AG04450 (cell line): Measurements from ENCODE around the gene HSPBAP1. TPM values are rescaled to one million over a fixed set of nuclear protein-coding genes. Genes with fewer than 3 reads are reported as not detected.

Source experiments
- CTCF ChIA-PET: fragments of 300-600, 350-600 bp; formaldehyde crosslinking; extraction: SDS; loops from one replicate; lab custom pipeline; 2022; ENCODE audit warnings: antibody characterized with exemption, inconsistent platforms; lab: Charles Lee
- POLR2A ChIA-PET: fragments of 350-600 bp; formaldehyde crosslinking; extraction: SDS; loops from one replicate; lab custom pipeline; 2021; ENCODE audit warnings: antibody characterized with exemption, inconsistent platforms; lab: Yijun Ruan, JAX
- DNase-seq: peaks from one replicate; pipeline ENCODE4 v3.0.0-alpha.2; 2011; ENCODE audit warnings: low read depth, low spot score
- H3K27ac ChIP-seq: one replicate; pipeline ENCODE4 v1.5.1; 2012; ENCODE audit warnings: low read depth, low read length, control low read depth
- H3K27me3 ChIP-seq: one replicate; pipeline ENCODE4 v1.6.0; 2012; ENCODE audit warnings: low read length; ENCODE audit not compliant: control insufficient read depth, insufficient read depth
- H3K4me3 ChIP-seq: 2 replicates; pipeline ENCODE4 v1.5.1; 2011; ENCODE audit warnings: mild to moderate bottlenecking, low read depth, low read length, control low read depth
- H3K9me3 ChIP-seq: 2 replicates; pipeline ENCODE4 v1.5.1; 2012; ENCODE audit warnings: low read length; ENCODE audit not compliant: control insufficient read depth, insufficient read depth
- polyA plus RNA-seq: library from polyadenylated mRNA; depleted of rRNA; stranded (reverse); fragments of >200 nt; gene quantifications from 2 replicates; pipeline ENCODE4 v1.2.3, GENCODE V29; 2011
- TF ChIP-seq, protein P1 (sequence below): IDR thresholded peaks from 2 replicates; pipeline ENCODE4 v1.5.1; 2011; ENCODE audit warnings: low read depth, low read length, control low read depth, inconsistent platforms

The HSPBAP1 gene
- polyA plus RNA-seq, 1 experiment, result 8.3 TPM

DNA sequence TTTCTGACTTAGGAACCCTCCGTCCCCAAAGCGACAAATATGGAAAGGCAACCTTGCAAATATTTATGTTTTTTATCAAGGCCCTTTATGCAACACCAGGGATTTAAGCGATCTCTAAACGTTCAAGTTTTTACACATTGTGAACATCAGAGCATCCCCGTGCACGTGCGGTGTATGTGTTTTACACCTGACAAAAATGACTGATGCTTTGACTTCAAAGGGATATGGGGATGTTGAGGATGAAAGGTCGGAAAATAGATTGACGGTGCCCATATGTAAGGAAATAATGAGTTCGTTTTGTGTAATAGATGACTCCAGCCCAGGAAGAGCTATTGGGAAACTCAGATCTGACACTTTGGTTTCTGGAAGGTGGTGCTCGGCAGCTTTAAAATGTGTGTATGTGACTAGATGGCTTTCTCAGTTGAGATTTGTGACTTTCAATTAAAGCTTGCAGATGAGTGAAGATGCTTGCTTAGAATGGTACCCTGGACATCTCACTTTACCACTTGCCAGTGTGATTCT, 2.1 kb upstream of the HSPBAP1 start:
- CTCF ChIA-PET, result interaction anchor here (0.7 kb wide), 1 partner anchor 411 kb away, joined by 4 read pairs; the partner anchor contains the start of gene FAM162A
- H3K9me3 ChIP-seq, result no peaks in the 10 kb centered on the region

GRCh38 chr3:122794779-122795673, 1.4 kb upstream of the HSPBAP1 start, which contains the start of gene SLC49A4:
Gene SLC49A4, plus strand, starts transcription at chr3:122795069. Its CDS starts 124 bp downstream, at chr3:122795193.
- Histone ChIP-seq H3K27ac (peak within 1 kb of the TSS; percentile 99), H3K4me3 (peak within 1 kb of the TSS; percentile 86), H3K27me3 (no peaks in the 10 kb centered on the region), H3K9me3 (no peaks in the 10 kb centered on the region)
- POLR2A ChIA-PET, result no interaction called here
- CTCF ChIA-PET, result no interaction called here
- TF ChIP-seq, protein P1, sequence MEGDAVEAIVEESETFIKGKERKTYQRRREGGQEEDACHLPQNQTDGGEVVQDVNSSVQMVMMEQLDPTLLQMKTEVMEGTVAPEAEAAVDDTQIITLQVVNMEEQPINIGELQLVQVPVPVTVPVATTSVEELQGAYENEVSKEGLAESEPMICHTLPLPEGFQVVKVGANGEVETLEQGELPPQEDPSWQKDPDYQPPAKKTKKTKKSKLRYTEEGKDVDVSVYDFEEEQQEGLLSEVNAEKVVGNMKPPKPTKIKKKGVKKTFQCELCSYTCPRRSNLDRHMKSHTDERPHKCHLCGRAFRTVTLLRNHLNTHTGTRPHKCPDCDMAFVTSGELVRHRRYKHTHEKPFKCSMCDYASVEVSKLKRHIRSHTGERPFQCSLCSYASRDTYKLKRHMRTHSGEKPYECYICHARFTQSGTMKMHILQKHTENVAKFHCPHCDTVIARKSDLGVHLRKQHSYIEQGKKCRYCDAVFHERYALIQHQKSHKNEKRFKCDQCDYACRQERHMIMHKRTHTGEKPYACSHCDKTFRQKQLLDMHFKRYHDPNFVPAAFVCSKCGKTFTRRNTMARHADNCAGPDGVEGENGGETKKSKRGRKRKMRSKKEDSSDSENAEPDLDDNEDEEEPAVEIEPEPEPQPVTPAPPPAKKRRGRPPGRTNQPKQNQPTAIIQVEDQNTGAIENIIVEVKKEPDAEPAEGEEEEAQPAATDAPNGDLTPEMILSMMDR, result no peak
- no peak for DNase-seq

More for the DNA sequence above, 2.1 kb upstream of the HSPBAP1 start:
- Histone ChIP-seq H3K27me3 (no peaks in the 10 kb centered on the region), H3K27ac (peak overlapping the region; percentile 69), H3K4me3 (peak overlapping the region; percentile 86)
- POLR2A ChIA-PET, result no interaction called here
- no peak for DNase-seq
- TF ChIP-seq, protein P1, result no peak

- Histone ChIP-seq H3K27ac (peak overlapping the region; percentile 99), H3K27me3 (no peaks in the 10 kb centered on the region), H3K4me3 (peak overlapping the region; percentile 86), H3K9me3 (no peaks in the 10 kb centered on the region)
- DNase-seq, result no peak
- TF ChIP-seq, protein P1, result no peak
- CTCF ChIA-PET, result no interaction called here
- POLR2A ChIA-PET, result interaction anchor here (1.3 kb wide), 1 partner anchor 10 kb away, joined by 6 read pairs; no protein-coding TSS in a partner anchor
These were observed 800 bp upstream of the HSPBAP1 start for GRCh38 chr3:122794483-122794778.

DNA sequence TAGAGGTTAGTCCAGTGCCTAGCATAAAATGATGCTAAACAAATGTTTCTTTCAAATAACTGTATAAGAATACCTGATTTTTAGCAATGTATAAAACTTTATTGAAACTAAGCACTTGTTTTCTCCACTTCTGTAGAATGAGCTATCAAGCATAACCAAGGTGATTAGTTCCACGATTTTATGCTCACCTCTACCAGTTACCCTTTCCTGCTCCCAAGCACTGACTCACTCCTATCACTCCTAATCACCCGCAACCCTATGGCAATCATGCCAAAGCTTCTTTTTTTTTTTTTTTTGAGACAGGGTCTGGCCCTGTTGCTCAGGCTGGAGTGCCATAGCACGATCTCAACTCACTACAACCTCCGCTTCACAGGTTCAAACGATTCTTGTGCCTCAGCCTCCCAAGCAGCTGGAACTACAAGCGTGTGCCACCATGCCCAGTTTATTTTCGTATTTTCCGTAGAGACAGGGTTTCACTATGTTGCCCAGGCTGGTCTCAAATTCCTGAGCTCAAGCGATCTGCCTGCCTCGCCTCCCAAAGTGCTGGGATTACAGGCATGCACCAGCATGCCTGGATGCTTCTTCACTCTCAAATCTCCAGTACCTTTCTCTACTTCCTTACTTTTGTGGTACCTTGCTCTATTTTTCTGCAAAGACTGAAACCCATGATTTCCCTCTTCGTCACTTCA, 3.9 kb downstream of the HSPBAP1 start:
- ChIA-PET CTCF (interaction anchor here (1.3 kb wide), 1 partner anchor 153 kb away, joined by 3 read pairs; no protein-coding TSS in a partner anchor), POLR2A (no interaction called here)
- no peak overlapping the region for H3K27ac ChIP-seq
- H3K9me3 ChIP-seq, result no peaks in the 10 kb centered on the region
- no peak for DNase-seq
- TF ChIP-seq, protein P1, result no peak
- no peaks in the 10 kb centered on the region for H3K27me3 ChIP-seq
- H3K4me3 ChIP-seq, result no peak overlapping the region
